Ureter (tissue), 1 donor: Measurements from ENCODE around the gene KRT6C. TPM values are rescaled to one million over a fixed set of nuclear protein-coding genes. Genes with fewer than 3 reads are reported as not detected.
"Not testable (repeated sequence)": the region's sequence is repeated elsewhere in the genome, so short reads cannot be mapped to it uniquely, and the experiment has no call there.

Source experiments
- DNase-seq: peaks from one replicate; pipeline ENCODE4 v3.0.0-alpha.2; 2020; ENCODE audit warnings: low spot score
- total RNA-seq: library from RNA; stranded (reverse); gene quantifications from one replicate; pipeline ENCODE4 v1.2.4, GENCODE V29; 2023
- donor health status: DM: yes; HTN: yes; CAD: no.

Gene KRT6C
- total RNA-seq, 1 donor from 2014 or later: 0.39 TPM

DNA sequence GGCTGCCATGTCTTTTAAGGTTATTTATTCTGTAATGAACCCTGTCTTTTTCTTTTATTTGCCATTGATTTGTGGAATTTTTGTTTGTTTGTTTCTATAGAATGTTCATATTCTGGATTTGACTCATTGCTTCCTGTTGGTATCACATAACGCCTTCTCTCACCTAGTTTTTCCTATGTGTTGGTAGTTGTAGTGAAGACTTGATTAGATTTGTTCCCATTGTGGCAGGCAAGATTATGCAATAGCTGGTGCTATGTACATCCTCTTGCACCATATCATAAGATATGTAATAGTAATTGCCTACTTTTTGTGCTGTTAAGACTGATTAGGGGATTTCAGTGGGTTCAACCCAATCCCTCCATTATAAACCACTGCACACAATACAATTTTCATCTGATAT, 17.8 kb downstream of the KRT6C start:
- DNase-seq: no peak

DNA sequence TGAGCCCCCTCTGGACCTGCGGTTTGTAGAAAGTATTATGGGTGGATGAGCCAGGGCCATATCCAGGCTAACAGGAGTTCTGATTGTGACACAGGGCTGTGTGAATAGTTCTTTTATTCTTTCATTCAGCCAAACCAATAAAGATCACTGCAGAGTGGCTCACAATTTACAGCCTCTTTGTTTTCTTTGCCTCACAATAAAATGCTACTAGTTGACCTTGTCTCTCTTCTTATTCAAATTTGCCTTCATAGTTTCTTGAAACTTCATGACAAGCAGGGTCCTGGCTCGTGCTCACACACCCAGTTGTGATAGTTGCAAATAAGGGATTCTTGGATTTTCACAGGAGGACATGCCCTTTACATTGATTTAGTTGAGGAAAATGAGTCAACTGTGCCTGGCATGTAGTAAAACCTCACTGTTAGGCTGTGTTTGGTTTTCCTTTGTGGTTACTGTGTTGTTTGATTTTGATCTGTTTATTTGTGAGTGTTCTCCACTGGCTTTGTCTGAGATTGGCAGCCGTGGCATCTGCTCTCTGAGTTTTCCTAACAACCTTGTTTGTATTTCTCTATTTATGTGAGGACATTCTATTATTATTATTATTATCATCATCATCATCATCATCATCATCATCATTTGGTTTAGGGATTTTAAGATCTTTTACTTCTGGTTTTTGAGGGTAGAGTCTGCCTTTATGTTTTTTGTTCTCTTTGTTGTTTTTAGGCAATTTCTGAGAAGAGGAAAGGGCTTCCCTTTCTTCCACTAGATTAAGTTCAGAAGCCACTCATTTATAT, 19.0 kb downstream of the KRT6C start:
- DNase-seq: no peak

DNA sequence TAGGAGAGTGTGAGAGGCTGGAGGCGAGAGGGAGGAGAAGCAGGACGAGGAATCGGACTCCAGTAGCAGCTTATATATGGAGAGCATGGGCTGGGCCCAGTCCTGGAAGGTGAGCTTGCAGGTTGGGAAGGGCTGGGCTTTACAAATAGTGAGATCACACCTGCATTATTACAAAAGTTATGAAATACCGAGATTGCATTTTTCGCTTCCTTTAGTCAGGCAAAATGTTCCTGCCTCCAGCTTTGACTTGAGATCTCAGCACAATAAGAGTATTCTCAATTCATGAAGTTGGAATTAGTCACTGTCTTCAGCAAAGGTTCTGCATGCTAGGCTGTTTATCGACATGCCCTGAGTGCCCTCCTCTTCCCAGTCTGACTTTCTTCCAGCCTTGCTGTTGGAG, 21.5 kb downstream of the KRT6C start, which contains the start of gene KRT6B:
TSS of gene KRT6B (minus strand) at position 46 of the 400 bp plus-strand sequence. CDS start 68 bp downstream, outside the sequence.
- no peak for DNase-seq

DNA sequence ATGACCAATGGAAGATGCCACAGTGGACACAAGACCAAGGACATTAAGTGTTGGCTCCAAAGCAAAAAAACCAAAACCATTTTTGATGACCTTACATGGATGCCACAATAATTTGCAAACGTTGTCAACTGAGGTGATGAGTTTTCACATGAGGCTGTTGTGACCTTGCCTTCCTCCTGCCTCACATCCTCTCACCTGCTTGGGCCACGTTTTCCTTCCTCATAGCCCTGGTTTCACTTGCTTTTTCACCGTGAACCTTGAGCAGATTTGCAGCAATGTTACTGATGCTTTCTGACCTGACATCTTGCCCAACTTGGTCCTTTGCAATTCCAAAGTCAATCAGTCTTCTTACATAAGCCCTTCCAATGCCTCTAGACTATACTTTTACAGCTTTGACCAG, 25.4 kb downstream of the KRT6C start:
- no peak for DNase-seq

DNA sequence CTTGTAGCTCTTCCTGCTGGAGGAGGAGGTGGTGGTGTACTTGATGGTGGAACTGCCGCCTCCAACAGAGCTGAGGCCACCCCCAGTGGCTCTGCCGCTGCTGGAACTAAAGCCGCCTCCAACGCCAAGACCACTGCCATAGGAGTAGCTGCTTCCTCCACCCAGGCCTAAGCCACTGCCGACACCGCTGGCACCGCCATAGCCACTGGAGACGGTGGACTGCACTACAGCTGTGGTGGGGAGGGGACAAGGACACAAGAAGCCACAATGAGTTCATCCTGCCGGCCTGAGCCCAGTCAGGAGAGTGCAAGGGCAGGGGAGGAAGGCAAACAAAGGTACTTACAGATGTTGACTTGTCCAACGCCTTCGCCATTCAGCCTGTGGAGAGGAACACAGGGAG, 26.4 kb downstream of the KRT6C start:
- not testable (repeated sequence) for DNase-seq

DNA sequence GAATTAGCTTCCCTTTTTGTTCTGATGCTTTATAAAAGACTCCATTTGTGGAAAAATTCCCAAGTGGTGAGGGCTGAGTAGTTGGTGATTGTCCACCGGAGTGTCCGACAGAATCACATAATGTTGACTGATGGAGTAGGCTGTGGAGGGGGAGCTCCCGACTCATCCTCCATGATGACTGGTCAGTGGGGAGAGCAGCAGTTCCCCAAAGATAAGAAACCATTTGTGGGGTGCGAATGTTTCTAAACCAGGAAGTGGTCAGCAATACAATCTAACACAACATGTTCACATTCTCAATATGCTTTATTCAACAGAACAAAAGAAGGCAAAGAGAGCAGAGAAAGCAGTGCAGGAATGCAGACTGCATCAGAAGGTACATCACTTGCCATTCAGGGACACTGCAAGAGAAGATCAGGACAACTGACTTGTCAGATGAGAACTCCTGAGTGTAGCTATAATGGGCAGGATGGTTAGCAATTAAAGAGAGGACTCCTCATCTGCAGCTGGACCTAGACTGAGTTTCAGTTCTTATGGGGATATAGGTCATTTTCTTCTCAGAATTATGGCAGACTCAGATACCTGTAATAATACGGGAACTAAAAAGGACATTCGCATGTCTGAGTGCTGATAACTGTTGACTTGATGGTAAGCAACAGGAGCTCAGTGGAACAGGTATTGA, 27.1 kb downstream of the KRT6C start:
- DNase-seq: no peak

DNA sequence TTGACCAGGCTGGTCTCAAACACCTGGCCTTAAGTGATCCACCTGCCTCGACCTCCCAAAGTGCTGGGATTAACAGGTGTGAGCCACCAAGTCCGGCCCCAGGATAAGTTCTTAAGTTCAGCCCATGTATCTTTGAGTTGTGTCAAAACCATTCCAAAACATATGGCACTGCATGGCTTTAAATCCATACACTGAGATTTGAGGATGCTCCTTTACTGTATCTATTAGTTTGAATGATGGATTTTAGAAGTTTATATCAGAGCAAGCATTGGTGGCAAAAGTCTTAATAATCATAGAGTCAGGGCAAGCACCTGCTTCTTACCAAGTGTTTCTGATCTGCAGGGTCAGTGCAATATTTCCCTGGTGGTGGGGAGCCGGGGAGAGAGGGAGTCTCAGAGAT, 27.7 kb downstream of the KRT6C start:
- no peak for DNase-seq

DNA sequence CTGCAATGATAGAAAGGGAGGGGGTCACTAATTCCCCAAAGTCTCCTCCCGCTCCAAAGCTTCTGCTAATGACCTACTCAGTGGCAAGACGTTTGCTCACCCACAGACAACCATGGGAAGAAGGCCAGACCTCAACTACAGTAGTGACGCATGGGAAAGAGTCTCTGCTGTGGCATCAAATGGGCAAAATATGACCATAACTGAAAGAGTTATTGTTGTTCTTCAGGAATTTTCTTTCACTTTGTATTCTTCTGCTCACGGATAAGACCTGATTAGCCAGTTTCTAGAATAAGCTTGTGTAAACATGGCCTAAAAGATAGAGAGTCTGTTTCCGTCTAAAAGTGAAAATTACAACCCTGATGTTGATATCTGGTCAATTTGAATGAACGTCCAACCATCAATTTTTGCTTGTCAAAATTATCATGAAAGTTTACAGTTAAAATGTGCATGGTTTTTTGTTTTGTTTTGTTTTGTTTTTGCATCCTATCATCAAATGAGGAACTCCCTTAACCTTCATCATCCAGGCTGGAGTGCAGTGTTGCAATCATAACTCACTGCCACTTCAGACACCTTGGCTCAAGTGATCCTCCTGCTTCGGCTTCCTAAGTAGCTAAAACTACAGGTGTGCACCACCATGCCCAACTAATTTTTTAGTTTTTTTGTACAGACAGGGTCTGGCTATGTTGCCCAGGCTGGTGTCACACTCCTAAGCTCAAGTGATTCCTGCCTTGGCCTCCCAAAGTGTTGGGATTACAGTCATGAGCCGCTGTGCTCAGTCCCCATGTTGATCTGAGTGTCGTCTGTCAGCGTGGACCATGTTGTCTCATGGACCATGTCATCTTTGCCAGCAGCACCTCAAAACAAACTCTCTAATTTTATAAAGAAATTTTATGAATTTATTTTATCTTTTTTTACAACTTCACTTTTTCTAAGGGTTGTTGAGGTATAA, 28.7 kb downstream of the KRT6C start:
- no peak for DNase-seq

DNA sequence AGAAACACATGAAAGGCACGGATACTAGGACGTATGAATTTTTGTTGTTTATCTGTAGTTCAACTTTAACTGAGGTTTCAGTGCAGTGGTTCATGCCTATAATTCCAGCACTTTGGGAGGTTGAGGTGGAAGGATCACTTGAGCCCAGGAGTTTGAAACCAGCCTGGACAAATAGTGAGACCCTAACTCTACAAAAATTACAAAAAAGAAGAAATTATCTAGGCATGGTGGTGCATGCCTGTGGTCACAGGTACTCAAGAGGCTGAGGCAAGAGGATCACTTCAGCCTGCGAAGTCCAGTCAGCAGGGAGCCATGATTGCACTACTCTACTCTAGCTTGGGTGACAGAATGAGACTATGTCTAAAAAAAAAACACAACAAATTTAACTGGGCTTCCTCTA, 29.6 kb downstream of the KRT6C start:
- DNase-seq: no peak

DNA sequence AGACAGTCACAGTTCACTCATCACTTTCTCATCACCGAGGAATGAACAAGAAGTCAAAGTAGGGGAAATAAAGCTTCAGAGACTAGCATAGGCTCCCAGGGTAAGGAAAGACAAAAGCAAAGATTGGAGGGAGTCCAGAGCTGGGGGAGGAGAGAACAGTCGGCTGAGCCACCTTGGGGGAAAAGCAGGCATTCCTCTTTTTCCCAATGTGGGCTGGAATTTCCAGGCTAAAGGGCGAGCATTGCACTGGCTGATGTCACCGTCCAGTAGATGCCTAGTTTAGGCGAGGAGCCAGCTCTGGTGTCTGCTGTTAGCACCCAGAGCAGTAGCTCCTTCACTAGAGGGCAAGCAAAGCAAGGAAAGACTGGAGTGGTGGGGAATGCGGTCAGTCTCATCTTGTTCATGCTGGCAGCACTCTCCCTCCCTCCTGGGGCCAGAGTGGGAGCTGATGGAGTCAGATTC, 31.0 kb downstream of the KRT6C start:
- no peak for DNase-seq

DNA sequence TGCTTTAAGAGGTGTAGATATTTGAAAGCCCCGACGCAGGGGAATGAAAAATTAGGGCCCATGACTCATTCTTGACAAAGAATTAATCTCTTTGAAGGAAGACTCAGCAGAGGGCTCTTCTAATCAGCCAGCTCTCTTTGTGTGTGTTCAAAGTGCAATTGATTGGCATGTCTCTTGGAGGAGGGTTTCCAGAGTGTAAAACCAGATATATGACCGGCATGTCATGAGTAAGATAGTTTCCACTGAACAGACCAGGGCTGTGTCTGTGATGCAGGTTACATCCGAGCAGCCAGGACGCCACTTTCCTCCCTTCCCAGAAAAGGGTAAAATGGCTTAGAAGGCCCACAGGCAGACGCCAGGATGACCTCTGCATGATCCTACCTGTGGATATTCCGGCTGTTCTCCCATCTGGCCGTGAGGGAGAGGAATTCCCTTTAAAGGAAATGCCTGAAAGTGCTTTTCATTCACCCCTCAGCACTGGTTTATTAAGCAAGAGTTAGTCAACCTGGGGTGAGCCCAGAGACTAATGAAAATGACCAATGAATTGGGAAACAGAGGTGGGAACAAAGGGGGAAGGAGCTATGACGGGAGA, 32.2 kb downstream of the KRT6C start:
- no peak for DNase-seq

DNA sequence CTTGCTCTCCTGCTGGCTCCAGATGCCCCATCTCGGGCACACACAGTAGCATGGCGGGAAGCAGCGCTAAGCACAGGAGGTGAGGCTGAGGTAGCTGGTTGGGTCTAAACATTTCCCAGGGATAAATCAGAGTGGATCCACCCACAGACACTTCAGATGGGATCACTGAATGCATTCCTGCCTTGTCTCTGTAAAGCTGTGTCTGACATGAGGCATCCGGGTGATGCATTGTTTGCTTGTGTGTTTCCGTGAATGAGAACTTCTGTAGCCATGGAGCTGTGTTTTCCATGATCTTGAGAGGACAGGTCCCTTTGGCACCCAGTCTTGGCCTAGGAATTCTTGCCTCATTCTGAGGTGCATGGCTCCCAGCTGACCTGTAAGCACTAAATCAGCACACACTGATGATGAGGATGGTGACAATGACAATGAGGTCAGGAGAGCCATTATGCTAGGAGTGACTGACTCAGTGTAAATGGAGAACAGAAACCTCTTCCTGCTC, 32.7 kb downstream of the KRT6C start:
- DNase-seq: no peak

DNA sequence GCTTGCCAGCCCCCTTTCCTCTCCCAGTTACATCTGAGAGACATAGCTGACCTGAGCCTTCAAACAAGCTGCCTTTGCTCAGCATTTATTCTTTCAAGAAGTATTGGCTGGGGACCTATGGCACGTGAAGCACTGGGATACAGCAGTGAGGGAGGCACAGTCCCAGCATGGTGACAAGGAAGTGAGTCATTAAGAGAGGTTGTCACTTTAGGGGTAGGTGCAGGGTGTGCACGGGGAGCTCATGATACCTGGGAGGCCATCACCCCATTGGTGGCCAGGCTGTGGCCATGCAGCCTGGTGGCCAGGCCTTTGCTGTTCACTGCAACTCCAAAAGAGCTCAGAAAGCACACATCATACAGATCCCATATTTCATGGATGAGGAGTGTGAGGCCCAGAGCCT, 33.8 kb downstream of the KRT6C start:
- no peak for DNase-seq

DNA sequence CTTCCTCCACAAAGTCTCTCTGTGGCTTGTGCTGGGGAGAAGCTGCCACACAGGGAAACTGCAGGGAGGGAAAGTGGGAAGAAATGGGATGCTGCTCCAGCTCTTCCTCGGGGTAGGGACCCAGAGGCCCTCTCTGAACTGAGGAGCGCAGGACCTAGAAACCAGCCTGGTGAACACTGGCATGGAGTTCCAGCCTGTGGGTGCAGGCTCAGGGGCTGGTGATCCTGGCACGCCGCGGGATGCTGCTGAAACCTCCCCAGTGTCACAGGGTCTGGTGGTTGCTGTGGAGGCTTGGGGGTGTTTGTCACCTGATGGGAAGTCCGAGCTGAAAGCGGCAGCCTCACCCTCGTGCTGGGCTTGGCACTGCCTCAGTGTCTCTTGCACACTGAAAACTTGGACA, 34.2 kb downstream of the KRT6C start:
- no peak for DNase-seq

DNA sequence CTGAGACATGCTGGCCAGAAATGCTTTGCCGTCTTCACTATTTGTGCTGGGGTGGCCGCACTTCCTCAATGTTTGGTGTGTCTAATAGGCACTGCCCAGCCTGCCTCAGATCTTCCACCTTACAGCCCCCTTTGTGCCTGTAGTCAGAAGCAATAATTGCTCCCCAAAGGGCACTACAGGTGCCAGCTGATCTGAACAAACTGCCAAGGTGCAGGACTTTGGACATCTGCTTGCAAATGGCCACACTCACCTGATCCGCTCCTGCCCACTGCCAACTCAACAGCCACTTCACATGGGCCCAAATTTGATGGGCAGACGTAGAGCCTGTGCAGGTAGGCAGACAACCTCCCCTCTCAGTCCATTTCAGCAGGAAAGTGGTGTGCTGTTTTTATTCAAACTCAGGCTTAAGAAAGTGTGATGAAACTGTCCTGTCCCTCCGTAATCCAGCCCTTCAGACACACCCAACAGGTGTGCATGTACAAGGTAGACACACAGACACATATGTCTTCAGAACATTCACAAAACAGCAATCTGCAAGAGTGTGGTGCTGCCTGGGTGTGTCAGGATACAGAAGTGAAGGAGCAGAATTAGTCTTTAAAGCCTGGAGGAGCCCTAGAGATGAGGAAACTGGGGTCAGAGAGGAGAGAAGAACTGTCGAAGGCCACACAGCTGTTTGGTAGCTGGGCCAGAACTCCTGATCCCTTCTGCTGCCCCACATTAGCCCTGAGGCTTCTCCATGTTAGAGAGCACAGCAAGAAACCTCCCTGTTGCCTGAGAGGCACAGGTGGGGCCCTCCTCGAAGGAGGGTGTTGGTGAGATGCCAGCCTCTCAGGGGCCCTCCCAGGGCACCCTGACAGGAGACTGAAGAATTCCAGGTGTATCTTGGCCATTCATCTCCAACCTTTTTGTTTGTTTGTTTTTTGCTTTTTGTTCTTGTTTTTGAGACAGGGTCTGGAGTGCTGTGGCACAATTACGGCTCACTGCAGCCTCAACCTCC, 35.0 kb downstream of the KRT6C start:
- no peak for DNase-seq

DNA sequence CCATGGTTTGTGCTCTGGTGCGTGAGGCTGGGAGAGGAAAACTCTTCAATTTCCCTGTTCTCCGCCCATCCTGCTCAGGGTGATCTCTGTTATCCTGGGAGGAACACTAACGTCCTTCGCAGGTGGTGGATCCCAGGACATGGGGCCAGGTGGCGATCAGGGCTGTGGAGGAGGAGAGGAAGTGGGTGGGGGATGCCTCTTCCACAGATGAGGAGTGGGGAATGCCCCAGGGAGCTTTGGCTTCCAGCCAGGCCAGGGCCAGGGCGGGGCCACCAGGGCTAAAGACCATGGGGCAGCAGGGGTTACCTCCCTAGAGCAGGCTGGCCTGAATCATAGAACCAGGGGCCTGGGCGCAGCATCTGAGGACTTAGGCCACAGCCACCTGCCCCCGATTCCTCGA, 36.1 kb downstream of the KRT6C start:
- no peak for DNase-seq

DNA sequence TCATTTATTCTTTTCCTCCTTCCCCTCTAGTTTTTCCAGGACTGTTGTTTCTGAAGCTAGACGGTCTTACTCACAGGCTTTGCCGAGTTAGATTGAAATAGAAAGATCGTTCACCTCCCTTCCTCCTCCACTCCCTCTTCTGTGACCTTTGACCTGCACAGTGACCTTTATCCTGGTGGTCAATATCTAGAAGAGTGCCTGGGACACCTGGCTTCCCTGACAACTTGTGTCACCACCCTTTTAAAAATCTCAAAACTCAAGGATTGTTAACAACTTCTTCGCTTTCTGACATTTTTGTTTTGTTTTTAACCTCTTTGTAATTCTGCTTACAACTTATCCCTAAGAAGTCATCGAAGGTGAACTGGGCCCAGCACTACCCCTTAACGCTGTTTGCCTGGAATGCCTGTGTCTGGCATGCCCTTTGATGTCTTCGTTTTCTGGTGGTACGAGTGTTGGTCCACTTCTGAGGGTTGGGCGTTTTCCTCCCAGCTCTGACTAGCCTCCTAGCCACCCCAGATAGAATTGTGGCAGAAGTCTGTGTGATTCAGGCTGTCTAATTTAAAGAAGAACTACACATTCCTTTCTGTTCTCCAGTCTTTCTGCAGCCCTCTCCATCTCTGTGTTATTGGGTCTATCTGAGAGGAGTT, 36.7 kb downstream of the KRT6C start:
- no peak for DNase-seq

DNA sequence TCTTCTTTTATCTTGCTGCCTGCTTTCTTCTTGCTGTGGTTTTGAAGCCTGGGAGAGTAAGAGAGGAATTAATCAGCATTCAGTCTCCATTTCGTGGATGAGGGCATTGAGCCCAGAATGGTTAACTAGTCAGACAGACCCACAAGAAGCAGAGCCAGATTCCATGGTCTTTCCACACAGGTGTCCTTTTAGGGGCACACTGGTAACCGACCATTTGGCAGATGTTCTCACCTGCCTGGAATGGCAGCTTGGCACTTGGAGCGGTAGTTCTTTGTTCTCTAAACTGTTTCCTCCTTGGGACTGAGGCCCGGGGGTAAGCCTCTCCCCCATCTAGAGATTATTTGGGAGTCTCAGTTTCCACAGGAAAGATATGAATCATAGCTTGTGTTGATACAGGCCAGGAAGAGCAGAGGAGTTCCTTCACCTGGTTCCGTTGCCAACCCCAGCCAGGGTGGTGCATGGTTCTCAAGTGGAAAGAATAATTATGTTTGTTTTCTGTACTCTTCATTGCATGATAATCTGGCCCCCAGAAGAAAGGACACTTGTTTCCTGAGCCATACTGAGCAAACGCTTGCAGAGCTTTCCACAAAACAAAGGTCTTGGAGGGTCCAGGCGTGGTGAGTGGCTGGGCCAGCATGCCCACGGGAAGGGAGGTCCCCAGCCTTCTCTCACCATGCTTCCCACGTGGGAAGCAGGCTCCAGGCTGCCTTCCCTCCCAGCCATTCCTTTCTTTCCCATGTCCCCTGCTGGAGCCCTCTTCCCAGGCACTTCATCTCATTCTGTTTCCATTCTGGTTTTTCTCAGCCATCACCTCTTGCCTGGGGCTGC, 37.4 kb downstream of the KRT6C start:
- no peak for DNase-seq

DNA sequence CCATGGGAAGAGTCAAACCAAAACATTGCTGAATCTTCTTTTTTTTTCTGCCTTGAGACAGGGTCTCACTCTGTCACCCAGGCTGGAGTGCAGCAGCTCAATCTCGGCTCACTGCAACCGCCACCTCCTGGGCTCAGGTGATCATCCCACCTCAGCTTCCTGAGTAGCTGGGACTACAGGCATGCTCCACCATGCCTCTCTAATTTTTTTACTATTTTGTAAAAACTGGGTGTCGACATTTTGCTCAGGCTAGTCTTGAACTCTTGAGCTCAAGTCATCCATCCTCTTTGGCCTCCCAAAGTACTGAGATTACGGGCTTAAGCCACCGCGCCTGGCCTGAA, 38.0 kb downstream of the KRT6C start:
- DNase-seq: no peak
